ENCODE results near the gene SPATS1.
A peak's percentile ranks its signal among the peaks of the same experiment; 100 is the strongest.
"Not testable (repeated sequence)": the region's sequence is repeated elsewhere in the genome, so short reads cannot be mapped to it uniquely, and the experiment has no call there.

Gene SPATS1

DNA sequence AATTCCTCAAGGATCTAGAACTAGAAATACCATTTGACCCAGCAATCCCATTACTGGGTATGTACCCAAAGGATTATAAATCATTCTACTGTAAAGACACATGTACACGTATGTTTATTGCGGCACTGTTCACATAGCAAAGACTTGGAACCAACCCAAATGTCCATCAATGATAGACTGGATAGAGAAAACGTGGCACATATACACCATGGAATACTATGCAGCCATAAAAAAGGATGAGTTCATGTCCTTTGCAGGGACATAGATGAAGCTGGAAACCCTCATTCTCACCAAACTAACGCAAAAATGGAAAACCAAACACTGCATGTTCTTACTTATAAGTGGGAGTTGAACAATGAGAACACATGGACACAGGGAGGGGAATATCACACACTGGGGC, 4.4 kb downstream of the SPATS1 start:
- not testable (repeated sequence) for DNase-seq (ENCODE audit: low spot score)

DNA sequence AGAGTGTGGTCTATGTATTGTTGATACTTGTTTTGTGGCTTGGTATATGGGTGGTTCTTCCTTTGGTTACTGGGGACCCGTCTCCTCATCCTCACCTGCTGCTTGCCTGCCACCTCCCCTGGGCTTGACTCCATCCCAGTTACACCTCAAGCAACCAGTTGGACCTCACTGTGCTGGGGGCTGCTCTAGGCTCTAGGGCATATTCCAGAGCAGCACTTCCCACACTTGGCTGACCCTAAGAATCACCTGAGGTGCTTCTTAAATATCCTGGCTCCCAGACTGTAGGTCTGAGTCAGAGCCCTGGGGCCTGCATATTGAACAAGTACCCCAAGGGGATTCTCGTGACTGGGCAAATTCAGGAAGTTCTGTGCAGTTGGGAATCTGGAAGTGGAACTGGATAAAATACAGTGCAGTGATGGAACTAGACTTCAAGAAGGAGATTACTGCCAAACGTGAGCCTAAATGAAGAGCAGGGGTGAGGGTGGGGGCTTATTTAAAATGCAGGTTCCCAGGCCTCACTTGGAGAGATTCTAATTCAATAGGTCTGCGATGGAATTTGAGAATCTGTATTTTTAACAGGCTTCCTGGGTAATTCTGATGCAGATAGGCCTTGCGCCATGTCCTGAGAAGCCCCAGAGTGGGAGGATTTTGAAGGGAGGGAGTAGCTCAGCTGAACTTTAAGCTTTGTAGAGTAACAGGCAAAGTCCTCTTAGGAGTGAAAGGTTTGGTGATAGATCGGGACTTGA, 7.6 kb downstream of the SPATS1 start:
- no peak for DNase-seq (ENCODE audit: low spot score)

DNA sequence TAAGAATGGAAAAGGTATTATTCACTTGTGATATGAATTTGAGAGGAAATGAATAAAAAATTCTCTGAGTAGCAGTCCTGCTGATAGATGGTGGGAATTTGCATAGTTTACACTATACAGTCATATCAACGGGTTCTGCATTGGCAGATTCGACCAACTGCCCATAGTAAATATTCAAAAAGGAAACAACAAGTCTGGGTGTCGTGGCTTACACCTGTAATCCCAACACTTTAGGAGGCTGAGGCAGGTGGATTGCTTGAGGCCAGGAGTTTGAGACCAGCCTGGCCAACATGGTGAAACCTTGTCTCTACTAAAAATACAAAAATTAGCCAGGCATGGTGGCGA, 8.2 kb downstream of the SPATS1 start:
- DNase-seq (ENCODE audit: low spot score) = not testable (repeated sequence)

DNA sequence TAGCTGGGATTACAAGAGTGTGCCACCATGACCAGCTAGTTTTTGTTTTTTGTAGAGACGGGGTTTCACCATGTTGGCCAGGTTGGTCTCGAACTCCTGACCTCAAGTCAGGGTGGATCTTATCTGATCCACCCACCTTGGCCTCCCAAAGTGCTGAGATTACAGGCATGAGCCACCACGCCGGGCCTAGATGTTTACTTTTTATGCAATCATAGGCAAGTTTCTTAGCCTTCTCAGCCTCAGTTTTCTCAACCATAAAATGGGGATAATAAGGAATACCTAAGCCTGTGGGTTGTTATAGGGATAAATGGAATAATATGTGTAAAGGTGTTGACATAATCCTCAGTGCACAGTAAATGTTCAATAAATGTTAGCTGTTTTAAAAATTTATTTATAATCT, 9.8 kb downstream of the SPATS1 start:
- DNase-seq (ENCODE audit: low spot score) = no peak

DNA sequence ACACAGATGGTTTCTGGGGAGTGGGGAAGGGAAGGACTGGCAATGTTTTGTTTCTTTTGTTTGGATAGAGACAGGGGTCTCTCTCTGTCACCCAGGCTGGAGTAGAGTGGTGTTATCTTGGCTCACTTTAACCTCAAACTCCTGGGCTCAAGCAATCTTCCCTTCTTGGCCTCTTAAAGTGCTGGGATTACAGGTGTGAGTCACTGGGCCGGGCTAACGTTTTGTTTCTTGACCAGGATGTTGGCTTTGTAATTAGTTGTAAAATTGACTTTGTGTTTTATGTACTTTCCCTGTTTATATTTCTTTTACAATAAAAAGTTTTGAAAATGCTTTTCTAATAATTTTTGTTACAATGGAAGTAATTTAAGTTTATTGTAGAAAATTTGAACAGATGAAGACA, 10.9 kb downstream of the SPATS1 start:
- no peak for DNase-seq (ENCODE audit: low spot score)

DNA sequence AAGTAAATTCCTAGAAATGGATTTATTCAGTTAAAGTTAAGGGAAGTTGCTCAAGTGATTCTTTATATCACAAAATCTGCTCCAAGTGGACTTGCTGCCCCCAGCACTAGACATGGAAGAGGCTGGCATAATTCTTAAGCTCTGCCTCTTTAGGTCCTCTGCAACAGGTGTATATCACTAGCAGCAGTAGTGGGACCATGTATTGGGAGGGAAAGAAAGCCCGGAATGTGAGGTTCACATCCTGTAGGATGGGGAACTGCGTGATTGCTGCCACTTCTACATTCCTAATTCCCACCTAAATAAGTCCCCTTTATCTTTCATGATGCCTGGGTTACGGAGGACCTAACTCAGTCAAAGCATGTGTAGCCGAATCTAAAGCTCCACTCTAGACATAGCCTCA, 13.2 kb downstream of the SPATS1 start:
- DNase-seq (ENCODE audit: low spot score) = no peak

DNA sequence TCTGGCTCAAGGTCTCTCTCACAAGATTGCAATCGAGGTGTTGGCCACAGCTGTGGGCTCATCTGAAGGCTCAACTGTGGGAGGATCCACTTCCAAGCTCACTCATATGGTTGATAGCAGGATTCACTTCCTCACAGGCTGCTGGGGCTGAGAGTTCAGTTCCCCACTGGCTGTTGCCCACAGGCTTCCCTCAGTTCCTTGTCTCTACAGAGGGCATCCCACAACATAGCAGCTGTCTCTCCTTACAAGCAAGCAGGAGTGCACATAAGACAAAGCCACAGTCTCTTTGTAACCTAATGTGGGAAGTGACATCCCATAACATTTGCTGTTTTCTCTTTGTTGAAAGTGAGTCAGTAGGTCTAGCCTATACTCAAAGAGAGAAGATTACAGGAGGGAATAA, 14.0 kb downstream of the SPATS1 start:
- DNase-seq (ENCODE audit: low spot score) = no peak

DNA sequence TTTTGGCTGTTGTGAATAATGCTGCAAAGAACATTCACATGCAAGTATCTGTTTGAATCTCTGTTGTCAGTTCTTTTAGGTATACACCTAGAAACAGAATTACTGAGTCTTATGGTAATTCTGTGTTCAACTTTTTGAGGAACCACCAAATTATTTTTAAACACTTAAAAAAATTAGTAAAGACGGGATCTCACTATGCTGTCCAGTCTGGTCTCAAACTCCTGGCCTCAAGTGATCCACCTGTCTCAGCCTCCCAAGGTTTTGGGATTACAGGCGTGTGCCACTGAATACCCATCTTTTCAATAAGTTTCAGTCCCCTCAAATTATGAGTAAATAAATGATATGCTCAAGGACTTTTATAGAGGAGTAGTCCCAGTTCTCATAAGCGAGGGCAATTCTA, 17.5 kb downstream of the SPATS1 start:
- DNase-seq (ENCODE audit: low spot score) = no peak

DNA sequence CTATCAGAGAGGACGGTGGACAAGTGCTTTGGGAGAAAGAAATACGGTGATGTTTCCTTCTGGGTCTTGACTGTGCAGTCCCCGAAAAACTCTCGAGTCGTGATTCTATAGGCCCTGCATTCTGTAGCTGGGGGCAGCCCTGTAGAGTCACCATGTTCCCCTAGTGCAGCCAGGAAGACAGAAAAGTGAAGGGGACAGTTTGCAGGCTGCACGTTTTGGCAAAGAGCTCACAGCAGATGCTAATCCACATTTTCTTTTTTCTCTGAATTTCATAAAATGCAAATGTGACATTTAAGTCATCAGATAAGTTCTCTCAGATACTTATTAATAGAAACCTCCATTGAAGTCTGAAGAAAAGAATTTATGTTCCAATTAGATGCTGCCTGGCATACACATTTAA, 19.5 kb downstream of the SPATS1 start:
- no peak for DNase-seq (ENCODE audit: low spot score)

DNA sequence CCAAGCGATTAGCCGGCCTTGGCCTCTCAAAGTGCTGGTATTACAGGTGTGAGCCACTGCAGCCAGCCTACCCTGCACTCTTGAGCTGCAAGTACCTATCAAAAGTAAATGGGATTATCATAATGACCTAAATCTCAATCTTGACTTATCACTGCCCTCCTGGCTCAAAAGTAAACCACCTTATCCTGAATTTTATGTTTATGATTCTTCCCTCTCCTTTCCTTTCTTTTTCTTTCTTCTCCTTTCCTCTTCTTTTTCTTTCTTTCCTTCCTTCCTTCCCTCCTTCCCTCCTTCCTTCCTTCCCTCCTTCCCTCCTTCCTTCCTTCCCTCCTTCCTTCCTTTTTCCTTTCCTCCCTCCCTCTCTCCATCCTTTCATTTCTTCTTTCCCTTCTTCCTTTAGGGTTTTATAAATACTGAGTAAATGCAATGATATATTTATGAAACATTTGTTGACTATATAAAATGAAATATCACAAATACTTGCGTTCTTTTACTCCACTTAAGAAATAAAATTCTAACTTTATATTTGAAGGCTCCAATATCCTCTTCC, 21.0 kb downstream of the SPATS1 start:
- DNase-seq (ENCODE audit: low spot score) = no peak

DNA sequence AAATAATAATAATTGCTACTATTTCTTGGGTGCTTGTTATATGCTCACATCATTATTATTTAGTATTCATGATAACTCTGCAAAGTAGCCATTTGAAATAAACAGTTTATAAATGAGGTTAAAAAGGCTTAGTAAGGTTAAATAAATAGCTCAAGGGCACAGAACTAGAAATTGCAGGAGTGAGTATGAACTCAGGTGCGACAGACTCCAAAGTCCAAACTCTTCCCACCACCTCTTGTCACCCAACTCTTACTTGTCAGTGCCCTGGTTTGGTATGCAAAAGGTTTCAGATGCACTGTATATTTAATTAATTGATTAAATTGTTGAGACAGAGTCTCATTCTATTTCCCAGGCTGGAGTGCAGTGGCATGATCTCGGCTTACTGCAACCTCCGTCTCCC, 24.3 kb downstream of the SPATS1 start:
- no peak for DNase-seq (ENCODE audit: low spot score)

DNA sequence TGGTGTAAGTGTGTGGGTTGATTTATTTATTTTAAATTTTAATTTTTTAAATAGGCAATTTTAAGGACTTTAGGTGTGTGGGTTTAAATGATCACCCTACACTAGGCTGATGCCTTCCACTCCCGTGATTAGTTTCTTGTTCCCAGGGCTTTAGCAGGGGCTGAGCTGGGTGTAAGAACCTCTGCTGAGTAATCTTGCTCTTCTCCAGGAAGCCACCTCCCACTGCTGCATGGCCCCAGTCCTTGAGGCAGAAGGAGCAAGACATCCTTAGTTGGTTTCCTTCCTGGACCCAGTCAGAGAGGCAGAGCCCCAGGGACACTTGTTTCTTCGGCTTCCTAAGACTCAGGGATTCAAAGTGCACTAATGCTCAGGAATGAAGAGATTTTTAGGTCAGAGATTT, 25.2 kb downstream of the SPATS1 start:
- no peak for DNase-seq (ENCODE audit: low spot score)

DNA sequence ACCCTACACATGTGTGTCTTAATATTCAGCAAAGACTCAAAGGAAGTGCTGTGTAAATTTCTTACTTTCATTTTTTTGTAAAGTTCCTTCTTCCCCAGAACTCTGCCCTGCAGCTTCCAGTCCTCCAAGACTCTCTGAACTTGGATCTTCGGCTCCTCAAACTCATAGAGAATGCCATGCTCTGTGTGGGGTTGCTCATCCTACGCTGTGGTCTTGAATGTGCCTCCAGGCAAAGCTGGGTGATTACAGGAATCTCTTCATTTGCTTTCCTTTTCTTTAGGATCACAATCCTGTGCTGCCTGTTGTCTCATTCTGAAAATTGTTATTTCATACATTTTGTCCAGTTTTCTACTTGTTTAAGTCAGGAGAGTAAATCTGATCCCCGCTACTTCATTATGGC, 30.6 kb downstream of the SPATS1 start:
- no peak for DNase-seq (ENCODE audit: low spot score)

DNA sequence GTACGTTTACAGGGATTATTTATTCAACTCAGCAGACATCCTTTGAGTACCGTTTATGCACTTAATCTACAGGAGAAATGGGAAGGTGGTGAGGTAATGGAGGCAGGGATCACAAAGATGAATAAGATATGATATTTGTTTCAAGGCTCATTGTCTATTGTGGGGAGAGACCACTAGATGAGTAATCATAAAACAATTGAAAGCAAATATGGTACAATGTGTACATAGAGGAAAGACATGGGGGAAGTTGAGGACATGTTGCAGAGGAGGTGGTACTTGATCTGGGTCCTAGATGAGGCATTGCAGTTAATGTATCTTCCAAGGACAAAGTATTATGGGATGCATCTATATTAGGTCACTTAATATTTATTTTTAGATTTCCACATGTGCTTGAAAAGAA, 31.3 kb downstream of the SPATS1 start:
- DNase-seq (ENCODE audit: low spot score) = no peak

DNA sequence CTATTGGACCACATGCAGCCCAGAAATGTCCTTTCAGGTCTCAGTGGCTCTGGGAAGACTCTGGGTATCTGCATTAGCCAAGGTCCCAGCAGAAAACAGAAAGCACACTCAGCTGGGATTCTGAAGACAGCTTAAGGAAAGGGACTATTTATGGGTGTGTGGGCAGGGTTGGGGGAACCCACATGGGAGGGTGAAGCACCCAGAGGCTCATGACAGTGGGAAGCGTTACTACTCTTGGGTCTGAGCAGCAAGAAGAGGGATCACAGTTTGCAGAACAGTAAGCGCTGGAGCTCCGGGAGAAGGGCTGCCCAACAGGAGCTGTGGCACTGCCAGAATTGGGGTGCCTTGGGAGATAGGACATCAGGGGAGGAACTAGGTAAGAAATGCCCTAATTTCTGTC, 32.6 kb downstream of the SPATS1 start:
- no peak for DNase-seq (ENCODE audit: low spot score)

DNA sequence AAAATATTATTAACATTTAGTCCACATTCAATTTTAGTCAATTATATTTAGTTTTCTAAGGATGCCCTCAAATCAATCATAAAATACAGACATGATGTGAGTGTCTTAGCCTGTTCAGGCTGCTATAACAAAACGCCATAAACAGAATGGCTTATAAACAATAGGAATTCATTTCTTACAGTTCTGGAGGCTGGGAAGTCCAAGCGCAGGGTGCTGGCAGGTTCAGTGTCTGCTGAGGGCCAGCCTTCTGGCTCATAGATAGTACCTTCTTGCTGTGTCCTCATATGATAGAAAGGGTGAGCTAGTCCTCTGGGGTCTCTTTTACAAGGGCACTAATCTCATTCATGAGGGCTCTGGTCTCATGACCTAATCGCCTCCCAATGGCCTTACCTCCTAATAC, 35.0 kb downstream of the SPATS1 start:
- DNase-seq (ENCODE audit: low spot score) = no peak

DNA sequence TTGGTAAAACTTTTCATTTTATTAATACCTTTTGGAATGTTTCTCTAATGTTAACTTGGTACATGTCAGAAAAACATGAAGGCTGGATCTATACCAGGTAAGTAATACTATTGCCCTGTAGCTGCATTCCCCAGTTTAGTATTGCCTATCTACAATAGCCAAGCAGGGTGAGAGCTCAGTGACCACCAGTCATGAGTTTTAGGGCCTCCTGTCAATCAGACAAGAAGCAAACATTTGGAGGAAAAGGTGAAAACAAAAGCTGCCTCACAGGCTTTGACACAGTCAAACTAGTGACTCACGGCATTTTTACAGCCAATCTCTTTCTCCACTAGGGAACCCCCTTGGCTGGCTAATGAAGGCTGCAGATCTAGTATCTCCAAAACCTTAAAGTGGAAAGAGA, 35.5 kb downstream of the SPATS1 start:
- DNase-seq (ENCODE audit: low spot score) = no peak

DNA sequence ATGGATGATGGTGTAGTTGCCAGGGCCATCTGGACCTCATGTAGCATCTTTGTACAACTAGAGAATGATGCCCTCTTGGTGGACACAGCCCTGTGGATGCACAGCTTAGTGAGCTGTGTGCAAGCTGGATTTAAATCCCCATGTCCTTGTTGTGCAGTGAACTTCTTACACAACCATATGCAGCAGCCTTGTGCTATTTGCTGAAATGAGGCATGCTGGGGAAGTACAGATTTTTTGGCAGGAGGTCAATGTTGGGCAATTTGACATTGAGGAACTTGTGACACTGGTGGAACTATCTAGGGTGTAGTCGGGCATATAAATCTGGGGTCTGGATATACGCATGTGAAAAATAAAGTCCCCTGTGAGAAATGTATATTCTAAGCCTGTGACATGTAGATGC, 39.3 kb downstream of the SPATS1 start:
- DNase-seq (ENCODE audit: low spot score) = peak; percentile 61

DNA sequence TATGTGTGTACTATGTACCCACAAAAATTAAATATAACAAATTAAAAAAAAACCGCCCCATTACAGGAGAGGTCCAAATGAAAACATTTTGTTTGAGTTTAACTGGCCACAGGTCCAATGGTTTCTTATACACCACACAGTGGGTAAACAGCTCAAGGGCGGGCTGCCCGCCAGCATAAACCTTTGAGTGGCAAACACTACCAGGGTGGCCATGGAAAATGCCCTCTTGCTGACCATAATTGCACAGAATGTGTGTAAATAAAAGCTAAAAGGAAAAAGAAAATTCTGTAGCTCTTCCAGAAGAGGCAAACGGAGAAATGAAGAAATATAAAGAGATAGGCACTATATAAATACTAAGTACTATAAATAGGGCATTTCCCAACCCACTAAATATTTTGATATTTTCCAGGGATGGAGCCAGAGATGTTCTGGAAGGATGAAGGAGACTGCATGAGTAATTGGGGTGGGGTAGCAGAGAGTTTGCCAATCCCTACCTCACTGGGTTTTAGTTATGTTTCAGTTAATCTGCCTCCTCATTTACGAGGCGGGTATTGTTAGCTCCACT, 44.0 kb downstream of the SPATS1 start:
- no peak for DNase-seq (ENCODE audit: low spot score)

DNA sequence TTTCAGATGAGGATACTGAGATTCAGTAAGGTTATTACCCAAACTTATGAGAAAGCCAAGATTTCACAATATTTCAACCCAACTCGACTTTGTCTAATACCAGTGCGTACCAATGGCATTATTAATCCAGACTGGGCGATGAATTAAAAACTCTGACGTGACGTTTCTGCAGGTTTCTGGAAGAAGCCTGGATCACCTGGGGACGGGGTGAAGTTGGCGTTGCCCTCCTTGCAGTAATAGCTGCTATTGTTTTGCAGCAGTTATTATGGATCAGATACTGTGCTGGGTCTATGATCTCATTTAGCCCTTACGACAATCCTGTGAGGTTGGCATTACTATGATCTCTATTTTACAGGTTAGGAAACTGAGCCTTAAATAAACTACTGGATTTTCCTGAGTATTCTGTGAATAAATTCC, 44.5 kb downstream of the SPATS1 start:
- DNase-seq (ENCODE audit: low spot score) = no peak

DNA sequence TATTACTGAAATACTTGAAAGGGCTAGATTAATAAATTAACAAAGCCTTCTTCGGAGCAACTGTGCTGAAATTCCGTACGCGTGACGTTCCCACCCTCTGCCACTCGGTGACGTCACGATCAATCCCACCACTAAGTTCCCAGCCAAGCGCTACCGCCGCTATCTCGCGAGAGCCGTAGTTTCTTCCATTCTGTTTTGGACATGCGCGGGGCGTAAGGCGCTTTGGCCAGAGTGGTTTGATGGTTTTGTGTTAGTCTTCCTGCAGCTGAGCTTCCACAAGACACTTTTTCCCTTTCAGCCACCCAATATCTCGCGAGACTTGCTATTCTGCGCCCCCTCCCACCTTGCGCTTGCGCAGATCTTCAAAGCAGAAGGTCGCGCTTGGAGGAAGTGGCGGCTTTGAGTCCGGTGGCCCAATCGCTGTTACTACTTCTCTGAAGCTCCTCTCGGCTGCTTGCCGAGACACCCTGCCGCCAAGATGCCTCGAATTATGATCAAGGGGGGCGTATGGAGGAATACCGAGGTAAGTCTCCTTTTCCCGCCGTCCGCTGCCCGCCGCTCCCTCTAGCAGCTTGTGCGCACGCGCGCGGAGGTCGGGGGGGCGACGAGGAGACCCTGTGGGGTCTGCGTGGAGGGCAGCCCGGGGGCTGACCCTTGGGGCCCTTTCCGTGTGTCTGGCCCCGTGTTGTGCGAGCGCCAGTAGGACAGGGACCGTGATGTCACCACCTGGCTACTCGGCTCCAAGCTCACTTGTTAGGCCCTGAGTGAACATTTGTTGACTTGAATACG, 45.1 kb downstream of the SPATS1 start, which contains the start of gene CDC5L:
Gene CDC5L (plus strand): TSS at position 361 of the 789 bp plus-strand sequence. CDS start 118 bp downstream, at position 479.
- peak; percentile 94 for DNase-seq (ENCODE audit: low spot score)

DNA sequence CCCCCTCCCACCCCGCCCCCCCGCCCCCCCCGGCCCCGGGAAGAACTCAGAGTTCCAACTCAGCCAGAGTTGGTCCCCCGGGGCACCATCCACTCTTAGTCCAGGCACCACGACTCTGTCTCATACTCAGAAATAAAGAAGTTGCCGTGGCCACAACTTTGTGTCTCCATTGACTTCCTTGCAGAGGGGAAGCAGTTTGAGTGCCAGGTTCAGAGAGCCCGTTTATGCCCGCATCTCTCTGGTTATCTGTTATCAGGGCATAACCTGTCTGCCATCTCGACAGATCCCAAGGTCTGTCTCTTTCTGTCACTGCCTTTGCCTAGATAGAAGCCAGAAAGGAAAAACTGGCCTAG, 45.7 kb downstream of the SPATS1 start:
- no peak for DNase-seq (ENCODE audit: low spot score)

DNA sequence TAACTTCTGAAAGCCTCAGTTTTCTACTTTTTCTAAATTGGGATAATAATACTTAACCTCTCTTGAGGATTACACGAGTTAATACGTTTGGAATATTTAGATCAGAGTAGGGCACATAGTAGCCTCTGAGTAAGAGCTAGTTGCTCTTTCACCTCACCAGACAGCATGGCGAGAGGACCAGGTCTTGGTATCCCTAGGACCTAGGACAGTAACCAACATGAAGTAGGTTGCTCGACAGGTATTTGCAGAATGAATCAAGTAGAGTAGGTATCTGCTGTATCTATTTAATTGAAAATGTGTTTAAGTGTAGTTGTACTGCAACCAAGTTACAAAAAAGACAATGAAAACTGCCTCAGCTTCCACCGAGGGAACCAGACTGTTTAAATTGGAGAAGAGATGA, 46.4 kb downstream of the SPATS1 start:
- no peak for DNase-seq (ENCODE audit: low spot score)
